ENCODE measurements around the gene NEK7.

The NEK7 gene

GRCh38 chr1:198253259-198253658 is 96.5 kb downstream of the NEK7 start:
- no peak overlapping the region for H3K27ac ChIP-seq (ENCODE audit: low read length)
- no peaks in the 10 kb centered on the region for H3K27me3 ChIP-seq (ENCODE audit: control insufficient read depth, insufficient read depth, low read length)
- no peak overlapping the region for H3K4me3 ChIP-seq (ENCODE audit: low read length)
- H3K9ac ChIP-seq (ENCODE audit: low read length): no peak overlapping the region
- no peaks in the 10 kb centered on the region for H3K36me3 ChIP-seq (ENCODE audit: control insufficient read depth, low read depth, low read length)
- H3K9me3 ChIP-seq (ENCODE audit: control insufficient read depth, low read depth, low read length): no peaks in the 10 kb centered on the region
- H3K4me1 ChIP-seq (ENCODE audit: control insufficient read depth, low read depth, low read length): no peaks in the 10 kb centered on the region

GRCh38 chr1:198253668-198254067 is 96.9 kb downstream of the NEK7 start:
- no peak overlapping the region for H3K27ac ChIP-seq (ENCODE audit: low read length)
- no peak overlapping the region for H3K4me3 ChIP-seq (ENCODE audit: low read length)
- no peak overlapping the region for H3K9ac ChIP-seq (ENCODE audit: low read length)
- H3K9me3 ChIP-seq (ENCODE audit: control insufficient read depth, low read depth, low read length): no peaks in the 10 kb centered on the region
- no peaks in the 10 kb centered on the region for H3K27me3 ChIP-seq (ENCODE audit: control insufficient read depth, insufficient read depth, low read length)
- no peaks in the 10 kb centered on the region for H3K36me3 ChIP-seq (ENCODE audit: control insufficient read depth, low read depth, low read length)
- H3K4me1 ChIP-seq (ENCODE audit: control insufficient read depth, low read depth, low read length): no peaks in the 10 kb centered on the region

GRCh38 chr1:198254521-198254920 is 97.7 kb downstream of the NEK7 start:
- Histone ChIP-seq H3K36me3 (ENCODE audit: control insufficient read depth, low read depth, low read length) (no peaks in the 10 kb centered on the region), H3K27ac (ENCODE audit: low read length) (no peak overlapping the region), H3K4me3 (ENCODE audit: low read length) (no peak overlapping the region), H3K9me3 (ENCODE audit: control insufficient read depth, low read depth, low read length) (no peaks in the 10 kb centered on the region), H3K9ac (ENCODE audit: low read length) (no peak overlapping the region), H3K4me1 (ENCODE audit: control insufficient read depth, low read depth, low read length) (no peaks in the 10 kb centered on the region), H3K27me3 (ENCODE audit: control insufficient read depth, insufficient read depth, low read length) (no peaks in the 10 kb centered on the region)

- no peak overlapping the region for H3K27ac ChIP-seq (ENCODE audit: low read length)
- no peaks in the 10 kb centered on the region for H3K9me3 ChIP-seq (ENCODE audit: control insufficient read depth, low read depth, low read length)
- no peak overlapping the region for H3K4me3 ChIP-seq (ENCODE audit: low read length)
These were observed 98.2 kb downstream of the NEK7 start for GRCh38 chr1:198254948-198255347.

GRCh38 chr1:198255784-198256183 is 99.0 kb downstream of the NEK7 start:
- Histone ChIP-seq H3K4me1 (ENCODE audit: control insufficient read depth, low read depth, low read length) (no peaks in the 10 kb centered on the region), H3K9me3 (ENCODE audit: control insufficient read depth, low read depth, low read length) (no peaks in the 10 kb centered on the region), H3K36me3 (ENCODE audit: control insufficient read depth, low read depth, low read length) (no peaks in the 10 kb centered on the region), H3K9ac (ENCODE audit: low read length) (no peak overlapping the region), H3K27ac (ENCODE audit: low read length) (no peak overlapping the region), H3K27me3 (ENCODE audit: control insufficient read depth, insufficient read depth, low read length) (no peaks in the 10 kb centered on the region), H3K4me3 (ENCODE audit: low read length) (no peak overlapping the region)

More at GRCh38 chr1:198254948-198255347, 98.2 kb downstream of the NEK7 start:
- H3K27me3 ChIP-seq (ENCODE audit: control insufficient read depth, insufficient read depth, low read length): no peaks in the 10 kb centered on the region
- H3K4me1 ChIP-seq (ENCODE audit: control insufficient read depth, low read depth, low read length): no peaks in the 10 kb centered on the region
- no peak overlapping the region for H3K9ac ChIP-seq (ENCODE audit: low read length)
- H3K36me3 ChIP-seq (ENCODE audit: control insufficient read depth, low read depth, low read length): no peaks in the 10 kb centered on the region

GRCh38 chr1:198258491-198258890 is 101.7 kb downstream of the NEK7 start:
- Histone ChIP-seq H3K27me3 (ENCODE audit: control insufficient read depth, insufficient read depth, low read length) (no peaks in the 10 kb centered on the region), H3K9ac (ENCODE audit: low read length) (no peak overlapping the region), H3K9me3 (ENCODE audit: control insufficient read depth, low read depth, low read length) (no peaks in the 10 kb centered on the region), H3K4me3 (ENCODE audit: low read length) (no peak overlapping the region), H3K36me3 (ENCODE audit: control insufficient read depth, low read depth, low read length) (no peaks in the 10 kb centered on the region), H3K27ac (ENCODE audit: low read length) (no peak overlapping the region), H3K4me1 (ENCODE audit: control insufficient read depth, low read depth, low read length) (no peaks in the 10 kb centered on the region)

GRCh38 chr1:198259333-198260074 is 102.7 kb downstream of the NEK7 start:
- H3K9ac ChIP-seq (ENCODE audit: low read length): no peak overlapping the region
- no peaks in the 10 kb centered on the region for H3K36me3 ChIP-seq (ENCODE audit: control insufficient read depth, low read depth, low read length)
- H3K4me3 ChIP-seq (ENCODE audit: low read length): no peak overlapping the region
- H3K27me3 ChIP-seq (ENCODE audit: control insufficient read depth, insufficient read depth, low read length): no peaks in the 10 kb centered on the region
- H3K4me1 ChIP-seq (ENCODE audit: control insufficient read depth, low read depth, low read length): no peaks in the 10 kb centered on the region
- H3K9me3 ChIP-seq (ENCODE audit: control insufficient read depth, low read depth, low read length): no peaks in the 10 kb centered on the region
- no peak overlapping the region for H3K27ac ChIP-seq (ENCODE audit: low read length)

GRCh38 chr1:198261886-198262285 is 105.1 kb downstream of the NEK7 start:
- no peak overlapping the region for H3K9ac ChIP-seq (ENCODE audit: low read length)

GRCh38 chr1:198263186-198263585 is 106.4 kb downstream of the NEK7 start:
- no peaks in the 10 kb centered on the region for H3K27me3 ChIP-seq (ENCODE audit: control insufficient read depth, insufficient read depth, low read length)
- H3K9ac ChIP-seq (ENCODE audit: low read length): no peak overlapping the region
- no peaks in the 10 kb centered on the region for H3K36me3 ChIP-seq (ENCODE audit: control insufficient read depth, low read depth, low read length)
- H3K4me1 ChIP-seq (ENCODE audit: control insufficient read depth, low read depth, low read length): no peaks in the 10 kb centered on the region
- no peak overlapping the region for H3K4me3 ChIP-seq (ENCODE audit: low read length)
- H3K9me3 ChIP-seq (ENCODE audit: control insufficient read depth, low read depth, low read length): no peaks in the 10 kb centered on the region
- no peak overlapping the region for H3K27ac ChIP-seq (ENCODE audit: low read length)

More at GRCh38 chr1:198261886-198262285, 105.1 kb downstream of the NEK7 start:
- no peaks in the 10 kb centered on the region for H3K9me3 ChIP-seq (ENCODE audit: control insufficient read depth, low read depth, low read length)
- no peak overlapping the region for H3K4me3 ChIP-seq (ENCODE audit: low read length)
- H3K27ac ChIP-seq (ENCODE audit: low read length): no peak overlapping the region
- H3K36me3 ChIP-seq (ENCODE audit: control insufficient read depth, low read depth, low read length): no peaks in the 10 kb centered on the region
- no peaks in the 10 kb centered on the region for H3K4me1 ChIP-seq (ENCODE audit: control insufficient read depth, low read depth, low read length)
- H3K27me3 ChIP-seq (ENCODE audit: control insufficient read depth, insufficient read depth, low read length): no peaks in the 10 kb centered on the region

- Histone ChIP-seq H3K27ac (ENCODE audit: low read length) (no peak overlapping the region), H3K9ac (ENCODE audit: low read length) (no peak overlapping the region), H3K36me3 (ENCODE audit: control insufficient read depth, low read depth, low read length) (no peaks in the 10 kb centered on the region), H3K27me3 (ENCODE audit: control insufficient read depth, insufficient read depth, low read length) (no peaks in the 10 kb centered on the region), H3K4me3 (ENCODE audit: low read length) (no peak overlapping the region), H3K9me3 (ENCODE audit: control insufficient read depth, low read depth, low read length) (no peaks in the 10 kb centered on the region), H3K4me1 (ENCODE audit: control insufficient read depth, low read depth, low read length) (no peaks in the 10 kb centered on the region)
These were observed 107.5 kb downstream of the NEK7 start for GRCh38 chr1:198264282-198264681.

- no peak overlapping the region for H3K27ac ChIP-seq (ENCODE audit: low read length)
- no peaks in the 10 kb centered on the region for H3K9me3 ChIP-seq (ENCODE audit: control insufficient read depth, low read depth, low read length)
- no peak overlapping the region for H3K4me3 ChIP-seq (ENCODE audit: low read length)
- H3K4me1 ChIP-seq (ENCODE audit: control insufficient read depth, low read depth, low read length): no peaks in the 10 kb centered on the region
- no peaks in the 10 kb centered on the region for H3K27me3 ChIP-seq (ENCODE audit: control insufficient read depth, insufficient read depth, low read length)
- no peak overlapping the region for H3K9ac ChIP-seq (ENCODE audit: low read length)
- no peaks in the 10 kb centered on the region for H3K36me3 ChIP-seq (ENCODE audit: control insufficient read depth, low read depth, low read length)
These were observed 108.4 kb downstream of the NEK7 start for GRCh38 chr1:198265073-198265661.

- Histone ChIP-seq H3K36me3 (ENCODE audit: control insufficient read depth, low read depth, low read length) (no peaks in the 10 kb centered on the region), H3K27ac (ENCODE audit: low read length) (no peak overlapping the region)
These were observed 110.3 kb downstream of the NEK7 start for GRCh38 chr1:198267056-198267455.

More at GRCh38 chr1:198267056-198267455, 110.3 kb downstream of the NEK7 start:
- no peak overlapping the region for H3K4me3 ChIP-seq (ENCODE audit: low read length)
- H3K9ac ChIP-seq (ENCODE audit: low read length): no peak overlapping the region
- no peaks in the 10 kb centered on the region for H3K4me1 ChIP-seq (ENCODE audit: control insufficient read depth, low read depth, low read length)
- H3K27me3 ChIP-seq (ENCODE audit: control insufficient read depth, insufficient read depth, low read length): no peaks in the 10 kb centered on the region
- no peaks in the 10 kb centered on the region for H3K9me3 ChIP-seq (ENCODE audit: control insufficient read depth, low read depth, low read length)

Measured in iPS-18a (cell line).